GM19467 (cell line): ENCODE results near the gene CACNA2D3.

Experiments
- ATAC-seq: cut with Tn5 transposase; IDR thresholded peaks from one replicate; pipeline ENCODE4 v1.9.1; 2021; ENCODE audit warnings: mild to moderate bottlenecking, moderate library complexity; ENCODE audit not compliant: unreplicated experiment

The CACNA2D3 gene

GRCh38 chr3:54168451-54168850 is 46.1 kb downstream of the CACNA2D3 start:
- ATAC-seq: no peak

GRCh38 chr3:54169524-54169923 is 47.2 kb downstream of the CACNA2D3 start:
- ATAC-seq: no peak

- no peak for ATAC-seq
These were observed 49.2 kb downstream of the CACNA2D3 start for GRCh38 chr3:54171509-54171908.

- ATAC-seq: no peak
These were observed 49.6 kb downstream of the CACNA2D3 start for GRCh38 chr3:54171951-54172350.

GRCh38 chr3:54173371-54173770 is 51.0 kb downstream of the CACNA2D3 start:
- no peak for ATAC-seq

GRCh38 chr3:54176106-54176505 is 53.8 kb downstream of the CACNA2D3 start:
- no peak for ATAC-seq

- ATAC-seq: no peak
These were observed 55.5 kb downstream of the CACNA2D3 start for GRCh38 chr3:54177816-54178215.

- ATAC-seq: no peak
These were observed 56.0 kb downstream of the CACNA2D3 start for GRCh38 chr3:54178376-54178775.

GRCh38 chr3:54180921-54181320 is 58.6 kb downstream of the CACNA2D3 start:
- no peak for ATAC-seq

- no peak for ATAC-seq
These were observed 59.9 kb downstream of the CACNA2D3 start for GRCh38 chr3:54182242-54182641.

GRCh38 chr3:54185740-54186139 is 63.4 kb downstream of the CACNA2D3 start:
- no peak for ATAC-seq

- no peak for ATAC-seq
These were observed 65.9 kb downstream of the CACNA2D3 start for GRCh38 chr3:54188176-54188791.

- ATAC-seq: no peak
These were observed 68.9 kb downstream of the CACNA2D3 start for GRCh38 chr3:54191220-54191619.

- ATAC-seq: no peak
These were observed 69.7 kb downstream of the CACNA2D3 start for GRCh38 chr3:54192026-54192425.

GRCh38 chr3:54193093-54193492 is 70.7 kb downstream of the CACNA2D3 start:
- ATAC-seq: no peak

GRCh38 chr3:54196360-54196991 is 74.1 kb downstream of the CACNA2D3 start:
- ATAC-seq: no peak

- no peak for ATAC-seq
These were observed 75.2 kb downstream of the CACNA2D3 start for GRCh38 chr3:54197509-54197908.

- no peak for ATAC-seq
These were observed 76.2 kb downstream of the CACNA2D3 start for GRCh38 chr3:54198556-54198955.

GRCh38 chr3:54202054-54202453 is 79.7 kb downstream of the CACNA2D3 start:
- no peak for ATAC-seq

- no peak for ATAC-seq
These were observed 80.4 kb downstream of the CACNA2D3 start for GRCh38 chr3:54202651-54203248.

GRCh38 chr3:54206874-54207273 is 84.5 kb downstream of the CACNA2D3 start:
- no peak for ATAC-seq

GRCh38 chr3:54211097-54211496 is 88.7 kb downstream of the CACNA2D3 start:
- ATAC-seq: no peak
